Thoracic aorta (tissue), 2 donors: ENCODE results near the gene CYCS. TPM values are rescaled to one million over a fixed set of nuclear protein-coding genes. Genes with fewer than 3 reads are reported as not detected.
"Not testable (repeated sequence)": the region's sequence is repeated elsewhere in the genome, so short reads cannot be mapped to it uniquely, and the experiment has no call there.

Experiments used
- ATAC-seq: fragments of 150-250 bp; one replicate; pipeline ENCODE4 v1.8.0; 2017; ENCODE audit warnings: low read depth; ENCODE audit not compliant: insufficient number of reproducible peaks, low FRiP score
- DNase-seq: peaks from one replicate; pipeline ENCODE4 v3.0.0-alpha.2; 2020; ENCODE audit warnings: low spot score
- H3K27ac ChIP-seq, 2 donors: fragments of 200-600 bp; sonication (generic); 1 replicate in 1 of 2; 2 replicates in 1 of 2; pipeline ENCODE4 v1.5.1; 2016; ENCODE audit warnings: mild to moderate bottlenecking in 2 of 2, moderate library complexity in 2 of 2
- H3K27me3 ChIP-seq: fragments of 200-600 bp; sonication (generic); replicated peaks from 2 replicates; pipeline ENCODE4 v1.6.0; 2016; ENCODE audit warnings: mild to moderate bottlenecking; ENCODE audit not compliant: insufficient read depth
- H3K36me3 ChIP-seq: fragments of 200-600 bp; sonication (generic); one replicate; pipeline ENCODE4 v1.5.1; 2016
- H3K4me1 ChIP-seq, 2 donors: fragments of 200-600 bp; sonication (generic); 1 replicate in 1 of 2; 2 replicates in 1 of 2; pipeline versions ENCODE4 v1.5.1 to v1.6.0; 2016; ENCODE audit warnings: low read depth in 2 of 2, mild to moderate bottlenecking in 1 of 2; ENCODE audit not compliant: control insufficient read depth in 1 of 2
- H3K4me3 ChIP-seq: fragments of 200-600 bp; sonication (generic); 2 replicates; pipeline ENCODE4 v1.5.1; 2016; ENCODE audit warnings: mild to moderate bottlenecking
- H3K9me3 ChIP-seq: fragments of 200-600 bp; sonication (generic); 2 replicates; pipeline ENCODE4 v1.5.1; 2016
- total RNA-seq, 2 donors: library from RNA; depleted of rRNA; stranded (reverse); fragments of >200 nt; gene quantifications; one replicate each; pipeline versions ENCODE4 v1.1.0 to v1.2.3, GENCODE V29; 2016
- TF ChIP-seq, protein P1 (sequence below): fragments of 200-600 bp; sonication (generic); IDR thresholded peaks from one replicate; pipeline ENCODE4 v1.5.1; 2019; ENCODE audit warnings: antibody characterized with exemption

CYCS gene
- total RNA-seq, 2 donors from 2014 or later = 16.8 to 29.7 TPM

GRCh38 chr7:25087855-25088254 lies 37.2 kb downstream of the CYCS start:
- H3K27me3 ChIP-seq = no peaks in the 10 kb centered on the region
- TF ChIP-seq, protein P1, sequence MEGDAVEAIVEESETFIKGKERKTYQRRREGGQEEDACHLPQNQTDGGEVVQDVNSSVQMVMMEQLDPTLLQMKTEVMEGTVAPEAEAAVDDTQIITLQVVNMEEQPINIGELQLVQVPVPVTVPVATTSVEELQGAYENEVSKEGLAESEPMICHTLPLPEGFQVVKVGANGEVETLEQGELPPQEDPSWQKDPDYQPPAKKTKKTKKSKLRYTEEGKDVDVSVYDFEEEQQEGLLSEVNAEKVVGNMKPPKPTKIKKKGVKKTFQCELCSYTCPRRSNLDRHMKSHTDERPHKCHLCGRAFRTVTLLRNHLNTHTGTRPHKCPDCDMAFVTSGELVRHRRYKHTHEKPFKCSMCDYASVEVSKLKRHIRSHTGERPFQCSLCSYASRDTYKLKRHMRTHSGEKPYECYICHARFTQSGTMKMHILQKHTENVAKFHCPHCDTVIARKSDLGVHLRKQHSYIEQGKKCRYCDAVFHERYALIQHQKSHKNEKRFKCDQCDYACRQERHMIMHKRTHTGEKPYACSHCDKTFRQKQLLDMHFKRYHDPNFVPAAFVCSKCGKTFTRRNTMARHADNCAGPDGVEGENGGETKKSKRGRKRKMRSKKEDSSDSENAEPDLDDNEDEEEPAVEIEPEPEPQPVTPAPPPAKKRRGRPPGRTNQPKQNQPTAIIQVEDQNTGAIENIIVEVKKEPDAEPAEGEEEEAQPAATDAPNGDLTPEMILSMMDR = no peak
- no peaks in the 10 kb centered on the region for H3K9me3 ChIP-seq
- H3K27ac ChIP-seq = no peak overlapping the region
- no peaks in the 10 kb centered on the region for H3K4me1 ChIP-seq
- no peaks in the 10 kb centered on the region for H3K36me3 ChIP-seq
- ATAC-seq (no peak), DNase-seq (no peak)
- no peak overlapping the region for H3K4me3 ChIP-seq

DNA sequence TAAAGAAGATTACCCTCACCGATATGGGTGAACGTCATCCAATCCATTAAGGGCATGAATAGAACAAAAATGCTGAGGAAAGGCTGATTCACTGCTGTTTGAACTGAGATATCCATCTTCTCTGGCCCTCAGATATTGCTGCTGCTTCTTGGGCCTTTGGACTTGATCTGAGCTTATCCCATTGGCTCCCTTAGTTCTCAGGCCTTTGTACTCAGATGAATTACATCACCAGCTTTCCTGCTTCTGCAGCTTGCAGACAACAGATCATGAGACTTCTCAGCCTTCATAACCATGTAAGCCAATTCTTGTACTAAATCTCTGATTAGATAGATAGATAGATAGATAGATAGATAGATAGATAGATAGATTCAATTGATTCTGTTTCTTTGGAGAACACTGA lies 40.2 kb downstream of the CYCS start:
- H3K27me3 ChIP-seq = no peaks in the 10 kb centered on the region
- no peak overlapping the region for H3K4me3 ChIP-seq
- DNase-seq (no peak), ATAC-seq (no peak)
- no peaks in the 10 kb centered on the region for H3K9me3 ChIP-seq
- H3K36me3 ChIP-seq = no peaks in the 10 kb centered on the region
- TF ChIP-seq, protein P1 = no peak
- H3K27ac ChIP-seq = no peak overlapping the region
- H3K4me1 ChIP-seq = no peaks in the 10 kb centered on the region

GRCh38 chr7:25083201-25083600 lies 41.9 kb downstream of the CYCS start:
- no peak for DNase-seq
- H3K9me3 ChIP-seq = no peaks in the 10 kb centered on the region
- H3K27ac ChIP-seq = no peak overlapping the region
- TF ChIP-seq, protein P1 = no peak
- no peaks in the 10 kb centered on the region for H3K4me1 ChIP-seq
- ATAC-seq = no peak
- H3K27me3 ChIP-seq = no peaks in the 10 kb centered on the region
- no peaks in the 10 kb centered on the region for H3K36me3 ChIP-seq
- no peak overlapping the region for H3K4me3 ChIP-seq

DNA sequence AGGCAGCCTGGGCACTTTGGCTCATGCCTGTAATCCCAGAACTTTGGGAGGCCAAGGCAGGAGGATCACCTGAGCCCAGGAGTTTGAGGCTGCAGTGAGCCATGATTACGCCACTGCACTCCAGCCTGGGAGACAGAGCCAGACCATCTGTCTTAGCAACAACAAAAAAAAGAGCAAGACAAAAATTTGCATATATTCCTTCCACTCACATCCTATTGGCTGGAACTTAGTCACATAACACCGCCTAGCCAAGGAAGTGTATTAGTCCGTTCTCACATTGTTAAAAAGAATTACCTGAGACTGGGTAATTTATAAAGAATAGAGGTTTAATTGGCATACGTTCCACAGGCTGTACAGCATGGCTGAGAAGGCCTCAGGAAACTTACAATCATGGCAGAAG lies 43.0 kb downstream of the CYCS start:
- H3K4me3 ChIP-seq, H3K27ac ChIP-seq, DNase-seq, H3K27me3 ChIP-seq, H3K4me1 ChIP-seq, ATAC-seq, H3K36me3 ChIP-seq, H3K9me3 ChIP-seq: not testable (repeated sequence)

- Histone ChIP-seq H3K27me3 (no peaks in the 10 kb centered on the region), H3K27ac (no peak overlapping the region), H3K9me3 (no peaks in the 10 kb centered on the region), H3K4me3 (no peak overlapping the region), H3K36me3 (no peaks in the 10 kb centered on the region), H3K4me1 (no peaks in the 10 kb centered on the region)
- DNase-seq (no peak), ATAC-seq (no peak)
- TF ChIP-seq, protein P1 = no peak
These were observed 48.0 kb downstream of the CYCS start for GRCh38 chr7:25077096-25077495.

DNA sequence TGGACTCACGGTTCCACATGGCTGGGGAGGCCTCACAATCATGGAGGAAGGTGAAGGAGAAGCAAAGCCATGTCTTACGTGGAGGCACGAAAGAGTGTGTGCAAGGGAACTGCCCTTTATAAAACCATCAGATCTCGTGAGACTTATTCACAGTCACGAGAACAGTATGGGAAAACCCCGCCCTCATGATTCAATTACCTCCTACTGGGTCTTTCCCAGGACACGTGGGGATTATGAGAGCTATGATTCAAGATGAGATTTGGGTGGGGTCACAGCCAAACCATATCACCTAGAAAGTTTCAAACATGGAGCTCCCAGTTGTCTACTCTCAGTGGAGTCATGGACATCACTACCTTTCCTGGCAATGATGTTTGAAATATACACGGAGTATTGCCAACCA lies 49.6 kb downstream of the CYCS start:
- Histone ChIP-seq H3K4me3 (no peak overlapping the region), H3K27ac (no peak overlapping the region), H3K4me1 (no peaks in the 10 kb centered on the region), H3K27me3 (no peaks in the 10 kb centered on the region), H3K9me3 (no peaks in the 10 kb centered on the region), H3K36me3 (no peaks in the 10 kb centered on the region)
- DNase-seq = no peak
- TF ChIP-seq, protein P1 = no peak
- ATAC-seq = no peak
